ENCODE data around the gene ECHS1.
A peak's percentile ranks its signal among the peaks of the same experiment; 100 is the strongest.

The ECHS1 gene

DNA sequence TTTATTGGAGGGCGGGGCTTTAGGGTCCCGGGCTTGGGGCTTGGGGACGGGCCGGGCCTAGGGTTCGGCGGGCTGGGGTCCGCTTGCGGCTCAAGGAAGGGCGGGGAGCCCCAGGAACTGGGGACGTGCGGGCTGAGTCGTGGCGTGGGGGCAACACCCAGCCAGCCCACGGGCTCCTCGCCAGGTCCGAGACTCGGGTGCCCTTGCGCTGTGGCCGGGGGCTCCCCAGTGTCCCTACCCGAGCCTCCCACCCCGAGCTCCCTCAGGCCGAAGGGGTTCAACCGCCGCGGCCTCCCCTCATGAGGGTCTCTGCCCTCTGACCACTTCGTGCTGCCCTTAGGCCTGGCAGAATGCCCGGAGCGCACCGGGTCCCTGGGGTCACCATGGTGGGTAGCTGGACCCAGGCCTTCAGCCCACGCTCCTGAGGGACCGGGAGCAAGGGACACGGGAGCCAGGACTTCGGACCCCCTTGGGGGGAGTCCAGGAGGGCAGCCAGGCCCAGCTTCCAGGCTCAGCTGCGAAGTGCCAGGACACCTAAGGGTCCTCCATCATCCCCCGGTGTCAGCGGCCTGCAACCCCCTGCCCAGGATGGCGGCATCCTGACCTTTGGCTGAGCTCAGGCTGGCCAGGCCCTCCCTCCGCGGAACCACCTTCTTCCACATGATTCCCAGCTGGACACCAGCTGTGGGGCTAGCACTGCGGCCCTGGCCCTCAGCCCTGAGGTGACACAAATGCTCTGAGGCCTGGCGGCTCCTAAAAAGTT lies 14.8 kb downstream of the ECHS1 start:
- no peak for DNase-seq (ENCODE audit: low read depth in 2 of 2)

DNA sequence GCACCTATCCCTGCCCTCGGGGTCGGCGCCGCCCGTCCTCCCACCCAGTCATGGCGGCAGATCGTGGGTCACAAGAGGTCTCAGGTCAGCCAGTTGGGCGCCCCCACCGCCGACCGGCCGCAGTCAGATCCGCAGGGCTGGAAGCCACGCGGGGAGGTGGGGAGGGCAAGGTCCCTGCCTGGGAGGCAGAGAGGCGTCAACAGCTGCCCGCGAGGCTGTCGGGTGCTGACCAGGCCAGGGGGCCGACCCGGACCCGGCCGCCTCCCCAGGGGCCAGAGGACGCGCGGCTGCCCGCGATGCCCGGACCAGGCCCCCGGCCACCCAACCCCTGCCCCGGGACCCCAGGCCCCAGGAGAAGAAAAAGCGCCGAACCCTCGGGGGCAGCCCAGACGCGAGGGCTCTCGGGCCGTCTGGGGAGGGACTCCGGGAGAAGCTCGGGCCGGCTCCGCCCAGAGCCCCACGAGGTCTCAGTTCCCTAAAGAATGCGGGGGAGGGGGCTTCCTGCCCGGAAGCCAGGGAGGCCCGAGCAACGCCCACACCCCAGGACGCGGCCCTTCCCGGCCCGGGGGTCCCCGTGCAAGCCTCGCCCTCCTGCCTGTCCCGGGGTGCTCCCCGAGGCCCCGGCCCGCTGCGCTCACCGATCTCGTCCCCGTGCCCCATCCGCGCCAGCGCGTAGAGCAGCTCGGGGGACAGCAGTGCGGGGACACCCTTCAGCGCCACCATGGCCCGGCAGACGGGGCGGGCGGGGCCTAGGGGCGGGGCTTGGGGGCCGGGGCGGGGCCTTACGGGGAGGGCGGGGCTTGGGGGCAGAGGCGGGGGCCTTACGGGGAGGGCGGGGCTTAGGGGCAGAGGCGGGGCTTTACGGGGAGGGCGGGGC lies 15.6 kb downstream of the ECHS1 start, which contains the start of gene FUOM:
Gene FUOM, minus strand, starts transcription at position 735 of the 877 bp plus-strand sequence. Its CDS starts 12 bp downstream, at position 723.
- peak; percentile 13 to 39 for DNase-seq (ENCODE audit: low read depth in 2 of 2)

- DNase-seq (ENCODE audit: low read depth in 2 of 2): no peak
These were observed 16.4 kb downstream of the ECHS1 start for GRCh38 chr10:133356549-133357284.

- no peak for DNase-seq (ENCODE audit: low read depth in 2 of 2)
These were observed 17.2 kb downstream of the ECHS1 start for GRCh38 chr10:133355991-133356390.

- no peak for DNase-seq (ENCODE audit: low read depth in 2 of 2)
These were observed 17.9 kb downstream of the ECHS1 start for GRCh38 chr10:133355266-133355665.

GRCh38 chr10:133354672-133355240 lies 18.4 kb downstream of the ECHS1 start:
- no peak for DNase-seq (ENCODE audit: low read depth in 2 of 2)

GRCh38 chr10:133353988-133354605 lies 19.1 kb downstream of the ECHS1 start:
- no peak for DNase-seq (ENCODE audit: low read depth in 2 of 2)

- DNase-seq (ENCODE audit: low read depth in 2 of 2): no peak
These were observed 19.8 kb downstream of the ECHS1 start for GRCh38 chr10:133353202-133353959.

- no peak for DNase-seq (ENCODE audit: low read depth in 2 of 2)
These were observed 21.5 kb downstream of the ECHS1 start for GRCh38 chr10:133351408-133352318.

DNA sequence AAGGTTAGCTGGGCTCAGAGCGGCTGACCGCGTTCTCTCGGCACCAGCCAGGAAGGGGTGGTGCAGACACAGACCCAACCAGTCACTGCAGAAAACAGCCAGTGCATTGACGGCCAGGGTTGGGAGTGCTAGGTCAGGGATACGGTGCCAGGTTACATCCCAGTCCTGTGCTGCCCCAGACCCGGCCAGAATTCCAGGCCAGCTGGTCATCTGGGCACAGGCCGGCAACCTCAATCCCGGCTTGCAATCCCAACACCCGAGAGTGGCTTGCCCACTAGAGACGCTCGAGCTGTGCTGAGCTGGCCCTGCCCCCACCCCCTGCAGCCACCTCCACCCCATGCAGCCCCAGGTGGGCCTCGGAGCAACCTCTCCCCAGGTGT lies 22.2 kb downstream of the ECHS1 start:
- no peak for DNase-seq (ENCODE audit: low read depth in 2 of 2)

- no peak for DNase-seq (ENCODE audit: low read depth in 2 of 2)
These were observed 22.7 kb downstream of the ECHS1 start for GRCh38 chr10:133350283-133350949.

DNA sequence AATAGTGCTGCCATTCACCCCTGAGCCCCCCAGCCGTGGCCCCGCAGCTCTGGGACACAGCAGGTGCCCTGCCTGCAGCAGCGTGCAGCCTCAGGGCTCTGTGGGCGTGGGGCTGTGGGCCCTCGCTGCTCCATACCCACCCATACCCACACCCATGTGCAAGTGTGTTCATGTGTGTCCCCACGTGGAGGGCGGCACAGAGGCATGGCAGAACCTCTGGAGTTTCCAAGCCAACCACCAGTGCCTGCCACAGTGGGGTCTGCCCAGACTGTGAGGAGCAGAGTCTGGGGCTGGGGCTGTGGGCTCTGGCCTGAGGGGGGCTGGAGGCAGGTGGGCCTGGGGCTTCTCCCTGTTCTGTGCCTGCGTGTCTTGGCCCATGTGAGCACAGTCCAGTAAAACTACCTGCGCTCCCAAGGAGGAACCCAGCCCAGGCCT lies 23.6 kb downstream of the ECHS1 start:
- no peak for DNase-seq (ENCODE audit: low read depth in 2 of 2)

GRCh38 chr10:133349160-133349568 lies 24.0 kb downstream of the ECHS1 start:
- no peak for DNase-seq (ENCODE audit: low read depth in 2 of 2)

GRCh38 chr10:133347710-133348517 lies 25.2 kb downstream of the ECHS1 start:
- no peak for DNase-seq (ENCODE audit: low read depth in 2 of 2)

- no peak for DNase-seq (ENCODE audit: low read depth in 2 of 2)
These were observed 26.7 kb downstream of the ECHS1 start for GRCh38 chr10:133346413-133346812.

GRCh38 chr10:133344236-133344635 lies 28.9 kb downstream of the ECHS1 start:
- DNase-seq (ENCODE audit: low read depth in 2 of 2): no peak

DNA sequence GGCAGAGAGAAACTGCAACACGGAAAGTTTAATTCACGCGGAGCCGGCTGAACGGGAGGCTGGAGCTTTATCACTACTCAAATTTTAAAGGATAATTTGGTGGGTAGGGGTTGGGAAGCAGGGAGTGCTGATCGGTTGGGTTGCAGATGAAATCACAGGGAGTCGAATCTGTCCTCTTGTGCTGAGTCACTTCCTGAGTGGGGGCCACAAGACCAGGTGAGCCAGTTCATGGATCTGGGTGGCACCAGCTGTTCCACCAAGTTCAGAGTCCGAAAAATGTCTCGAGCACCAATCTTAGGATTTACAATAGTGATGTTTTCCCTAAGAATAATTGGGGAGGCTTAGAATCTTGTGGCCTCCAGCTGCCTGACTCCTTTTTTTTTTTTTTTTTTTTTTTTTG lies 29.6 kb downstream of the ECHS1 start:
- no peak for DNase-seq (ENCODE audit: low read depth in 2 of 2)

DNA sequence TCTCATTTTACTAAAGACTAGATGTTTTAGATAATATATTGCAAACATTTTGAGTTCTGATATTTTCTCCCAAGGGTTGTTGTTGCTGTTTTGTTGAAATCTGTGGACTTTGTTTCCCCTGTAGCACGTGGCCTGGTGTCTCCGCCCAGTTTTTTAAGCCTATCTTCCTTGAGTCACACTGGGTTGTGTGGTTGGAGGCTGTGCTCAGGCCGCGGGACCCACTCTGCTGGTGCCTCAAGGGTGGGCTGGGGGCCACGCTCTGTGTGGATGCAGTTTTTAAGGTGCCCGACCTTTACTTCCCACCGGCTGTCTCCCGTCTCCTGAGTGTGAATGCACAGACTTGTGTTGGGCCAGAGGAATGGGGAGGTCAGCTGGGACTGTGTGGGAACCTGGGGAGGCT lies 30.2 kb downstream of the ECHS1 start:
- no peak for DNase-seq (ENCODE audit: low read depth in 2 of 2)
